Trophoblast cell (in vitro differentiated cells and primary cell): ENCODE results near the gene NOL3.

Experiments
- DNase-seq, 2 donors: peaks; one replicate each; pipeline ENCODE4 v3.0.0-alpha.2; 2016
- H2AFZ ChIP-seq: 2 replicates; pipeline ENCODE4 v1.6.1; 2013; ENCODE audit warnings: low read length, moderate library complexity, mild to moderate bottlenecking; ENCODE audit not compliant: insufficient read depth, poor library complexity
- H2AK5ac ChIP-seq: 2 replicates; pipeline ENCODE4 v1.6.1; 2013; ENCODE audit warnings: mild to moderate bottlenecking, low read length
- H2BK120ac ChIP-seq: 2 replicates; pipeline ENCODE4 v1.6.1; 2013; ENCODE audit warnings: low read length, mild to moderate bottlenecking, moderate library complexity; ENCODE audit not compliant: insufficient read depth, poor library complexity
- H2BK12ac ChIP-seq: 2 replicates; pipeline ENCODE4 v1.6.1; 2013; ENCODE audit warnings: mild to moderate bottlenecking, low read length, moderate library complexity
- H2BK5ac ChIP-seq: 2 replicates; pipeline ENCODE4 v1.6.1; 2013; ENCODE audit warnings: low read length, low read depth, moderate library complexity, mild to moderate bottlenecking; ENCODE audit not compliant: poor library complexity
- H3K14ac ChIP-seq: 2 replicates; pipeline ENCODE4 v1.6.1; 2013; ENCODE audit warnings: mild to moderate bottlenecking, low read length
- H3K18ac ChIP-seq: 2 replicates; pipeline ENCODE4 v1.6.1; 2013; ENCODE audit warnings: mild to moderate bottlenecking, low read length
- H3K23ac ChIP-seq: 2 replicates; pipeline ENCODE4 v1.6.1; 2013; ENCODE audit warnings: low read length
- H3K27ac ChIP-seq: 2 replicates; pipeline ENCODE4 v1.5.1; 2013; ENCODE audit warnings: low read depth, mild to moderate bottlenecking, inconsistent platforms, low read length, moderate library complexity
- H3K27me3 ChIP-seq: 2 replicates; pipeline ENCODE4 v1.6.1; 2013; ENCODE audit warnings: inconsistent platforms, mild to moderate bottlenecking, low read length, moderate library complexity; ENCODE audit not compliant: insufficient read depth
- H3K36me3 ChIP-seq, 2 experiments: 1 replicate in 1 of 2; 2 replicates in 1 of 2; pipeline ENCODE4 v1.6.1; 2013; ENCODE audit warnings: low read length in 2 of 2, mild to moderate bottlenecking in 2 of 2, moderate library complexity in 1 of 2; ENCODE audit not compliant: insufficient read depth in 2 of 2, control insufficient read depth in 1 of 2
- H3K4ac ChIP-seq: 2 replicates; pipeline ENCODE4 v1.6.1; 2013; ENCODE audit warnings: low read depth, mild to moderate bottlenecking, low read length, moderate library complexity
- H3K4me1 ChIP-seq, 2 experiments: 1 replicate in 1 of 2; 2 replicates in 1 of 2; pipeline ENCODE4 v1.6.1; 2013; ENCODE audit warnings: low read length in 2 of 2, mild to moderate bottlenecking in 2 of 2, moderate library complexity in 1 of 2; ENCODE audit not compliant: insufficient read depth in 2 of 2, control insufficient read depth in 1 of 2
- H3K4me2 ChIP-seq: 2 replicates; pipeline ENCODE4 v1.6.1; 2013; ENCODE audit warnings: inconsistent platforms, mild to moderate bottlenecking, low read length, moderate library complexity
- H3K4me3 ChIP-seq: 2 replicates; pipeline ENCODE4 v1.5.1; 2013; ENCODE audit warnings: mild to moderate bottlenecking, low read depth, low read length, inconsistent platforms
- H3K79me1 ChIP-seq: one replicate; pipeline ENCODE4 v1.6.1; 2013; ENCODE audit warnings: low read length
- H3K79me2 ChIP-seq: 2 replicates; pipeline ENCODE4 v1.6.1; 2013; ENCODE audit warnings: low read length, mild to moderate bottlenecking; ENCODE audit not compliant: control insufficient read depth, insufficient read depth, poor library complexity
- H3K9ac ChIP-seq: 2 replicates; pipeline ENCODE4 v1.6.1; 2013; ENCODE audit warnings: mild to moderate bottlenecking, low read length
- H3K9me3 ChIP-seq: 2 replicates; pipeline ENCODE4 v1.6.1; 2013; ENCODE audit warnings: low read depth, mild to moderate bottlenecking, control low read depth, inconsistent platforms, low read length; ENCODE audit not compliant: insufficient read depth
- H4K12ac ChIP-seq: 2 replicates; pipeline ENCODE4 v1.6.1; 2013; ENCODE audit warnings: low read depth, mild to moderate bottlenecking, low read length, moderate library complexity
- H4K8ac ChIP-seq: 2 replicates; pipeline ENCODE4 v1.6.1; 2013; ENCODE audit warnings: low read depth, mild to moderate bottlenecking, low read length, moderate library complexity
- H4K91ac ChIP-seq: one replicate; pipeline ENCODE4 v1.6.1; 2013; ENCODE audit warnings: low read depth, mild to moderate bottlenecking, low read length, moderate library complexity
- WGBS: extraction: QIAGEN DNeasy Blood & Tissue Kit; methylation state at CpG from one replicate; pipeline ENCODE4 v1.1.7; 2013; ENCODE audit warnings: missing lambda C conversion rate; ENCODE audit not compliant: insufficient read length, insufficient coverage; ENCODE audit errors: extremely low coverage; 5-methylcytosine and 5-hydroxymethylcytosine counted together

NOL3 gene

GRCh38 chr16:67167588-67167987 is 2.8 kb upstream of the NOL3 start:
- Histone ChIP-seq H4K91ac (no peak overlapping the region), H4K12ac (no peak overlapping the region), H3K4ac (no peak overlapping the region), H3K27ac (no peak overlapping the region), H3K79me2 (peaks cover 1% of the 10 kb centered on the region), H3K9me3 (peaks cover 11% of the 10 kb centered on the region), H4K8ac (no peak overlapping the region), H2BK12ac (no peak overlapping the region), H3K9ac (no peak overlapping the region), H3K23ac (no peak overlapping the region), H3K36me3 (no peaks in the 10 kb centered on the region), H3K4me3 (peak overlapping the region; percentile 14), H3K14ac (no peak overlapping the region), H3K4me2 (no peak overlapping the region), H3K79me1 (peaks cover 5% of the 10 kb centered on the region), H2AFZ (no peak overlapping the region), H2AK5ac (no peak overlapping the region), H3K27me3 (peaks cover 66% of the 10 kb centered on the region), H3K18ac (no peak overlapping the region), H2BK5ac (no peak overlapping the region), H3K4me1 (peaks cover 20 to 31% of the 10 kb centered on the region in 2 experiments), H2BK120ac (no peak overlapping the region)
- no CpG with 5 or more reads among the region's 7 CpGs for WGBS
- no peak for DNase-seq

GRCh38 chr16:67169011-67169451 is 1.3 kb upstream of the NOL3 start:
- Histone ChIP-seq H2BK120ac (no peak overlapping the region), H3K4me2 (no peak overlapping the region), H4K8ac (no peak overlapping the region), H3K4me3 (no peak overlapping the region), H2BK5ac (no peak overlapping the region), H3K4me1 (peaks cover 14 to 24% of the 10 kb centered on the region in 2 experiments), H3K23ac (no peak overlapping the region), H3K4ac (no peak overlapping the region), H3K9me3 (peaks cover 4% of the 10 kb centered on the region), H3K36me3 (no peaks in the 10 kb centered on the region), H3K9ac (no peak overlapping the region), H3K14ac (no peak overlapping the region), H3K79me2 (peaks cover 1% of the 10 kb centered on the region), H2AFZ (no peak overlapping the region), H2BK12ac (no peak overlapping the region), H3K27ac (no peak overlapping the region), H3K27me3 (peaks cover 62% of the 10 kb centered on the region), H3K79me1 (peaks cover 5% of the 10 kb centered on the region), H4K12ac (no peak overlapping the region), H2AK5ac (no peak overlapping the region), H3K18ac (no peak overlapping the region), H4K91ac (no peak overlapping the region)
- DNase-seq: no peak
- WGBS: no CpG with 5 or more reads among the region's 9 CpGs

- H2BK12ac ChIP-seq: no peak overlapping the region
- H3K4me2 ChIP-seq: peak overlapping the region; percentile 86
- peak overlapping the region; percentile 80 for H3K14ac ChIP-seq
- peaks cover 19 to 28% of the 10 kb centered on the region in 2 experiments for H3K4me1 ChIP-seq
- H3K79me1 ChIP-seq: peaks cover 5% of the 10 kb centered on the region
- DNase-seq: peak in 1 of 2 donors; percentile 30
- H3K36me3 ChIP-seq: no peaks in the 10 kb centered on the region
- no peak overlapping the region for H3K23ac ChIP-seq
- H3K9ac ChIP-seq: no peak overlapping the region
- H3K27me3 ChIP-seq: peaks cover 63% of the 10 kb centered on the region
- peak overlapping the region; percentile 70 for H4K12ac ChIP-seq
- peaks cover 1% of the 10 kb centered on the region for H3K79me2 ChIP-seq
- peak overlapping the region; percentile 55 for H4K91ac ChIP-seq
- peaks cover 4% of the 10 kb centered on the region for H3K9me3 ChIP-seq
- peak overlapping the region; percentile 82 for H4K8ac ChIP-seq
- peak overlapping the region; percentile 57 for H2AFZ ChIP-seq
- no peak overlapping the region for H3K4me3 ChIP-seq
- H2BK120ac ChIP-seq: peak overlapping the region; percentile 10
- peak overlapping the region; percentile 83 for H3K18ac ChIP-seq
- no peak overlapping the region for H2AK5ac ChIP-seq
- no peak overlapping the region for H3K4ac ChIP-seq
- no peak overlapping the region for H2BK5ac ChIP-seq
- no CpG with 5 or more reads among the region's 24 CpGs for WGBS
- H3K27ac ChIP-seq: peak overlapping the region; percentile 21
Measured at GRCh38 chr16:67169642-67170167, 633 bp upstream of the NOL3 start.

- peak overlapping the region; percentile 31 for H3K18ac ChIP-seq
- H3K23ac ChIP-seq: no peak overlapping the region
- H3K79me2 ChIP-seq: peaks cover 1% of the 10 kb centered on the region
- H3K79me1 ChIP-seq: peaks cover 5% of the 10 kb centered on the region
- WGBS: no CpG with 5 or more reads among the region's 14 CpGs
- H2BK12ac ChIP-seq: no peak overlapping the region
- peak overlapping the region; percentile 86 for H3K4me2 ChIP-seq
- H2BK120ac ChIP-seq: no peak overlapping the region
- peak overlapping the region; percentile 47 for H2AFZ ChIP-seq
- H3K36me3 ChIP-seq: peaks cover 0 to 3% of the 10 kb centered on the region in 2 experiments
- H3K4me3 ChIP-seq: no peak overlapping the region
- no peak overlapping the region for H2AK5ac ChIP-seq
- peak overlapping the region; percentile 26 for H3K9ac ChIP-seq
- no peak overlapping the region for H3K4ac ChIP-seq
- H3K4me1 ChIP-seq: peaks cover 19 to 30% of the 10 kb centered on the region in 2 experiments
- H4K8ac ChIP-seq: peak overlapping the region; percentile 70
- peak in 1 of 2 donors; percentile 50 for DNase-seq
- no peak overlapping the region for H3K27ac ChIP-seq
- H3K9me3 ChIP-seq: peaks cover 7% of the 10 kb centered on the region
- H4K91ac ChIP-seq: peak overlapping the region; percentile 70
- H4K12ac ChIP-seq: peak overlapping the region; percentile 55
- peak overlapping the region; percentile 43 for H3K14ac ChIP-seq
- peak overlapping the region; percentile 2 for H2BK5ac ChIP-seq
- peaks cover 54% of the 10 kb centered on the region for H3K27me3 ChIP-seq
Measured at GRCh38 chr16:67170949-67171649, 761 bp downstream of the NOL3 start.
